Measurements from ENCODE around the gene FYN.

GRCh38 chr6:111633822-111634221 lies 239.4 kb downstream of the FYN start:
- TF ChIP-seq EZH2 (IDR thresholded peaks at IDR 0.05; ENCODE audit: insufficient read depth, poor library complexity, severe bottlenecking) (no peak), EZH2phosphoT487 (IDR thresholded peaks at IDR 0.05; ENCODE audit: insufficient read depth, low read depth) (no peak)
